Muscle layer of duodenum (tissue), 2 donors: ENCODE data around the gene LCLAT1.

Experiments
- H3K27ac ChIP-seq: one replicate; pipeline ENCODE4 v1.7.0; 2013; ENCODE audit warnings: mild to moderate bottlenecking, low read length
- H3K27me3 ChIP-seq: one replicate; pipeline ENCODE4 v1.7.0; 2013; ENCODE audit warnings: low read depth, mild to moderate bottlenecking, control low read depth, low read length
- H3K36me3 ChIP-seq, 2 donors: one replicate each; pipeline ENCODE4 v1.7.0; 2013; ENCODE audit warnings: low read length in 2 of 2, control low read depth in 1 of 2, mild to moderate bottlenecking in 1 of 2; ENCODE audit not compliant: insufficient read depth in 2 of 2, control insufficient read depth in 1 of 2
- H3K4me1 ChIP-seq, 2 donors: one replicate each; pipeline ENCODE4 v1.7.0; 2013; ENCODE audit warnings: low read length in 2 of 2, mild to moderate bottlenecking in 2 of 2, control low read depth in 1 of 2, moderate library complexity in 1 of 2; ENCODE audit not compliant: insufficient read depth in 2 of 2, control insufficient read depth in 1 of 2
- H3K4me3 ChIP-seq, 2 donors: one replicate each; pipeline ENCODE4 v1.7.0; 2013; ENCODE audit warnings: low read length in 2 of 2, low read depth in 1 of 2, mild to moderate bottlenecking in 1 of 2
- H3K9me3 ChIP-seq, 2 donors: one replicate each; pipeline ENCODE4 v1.7.0; 2013; ENCODE audit warnings: low read length in 2 of 2, control low read depth in 1 of 2, mild to moderate bottlenecking in 1 of 2; ENCODE audit not compliant: control insufficient read depth in 1 of 2
- donor health status: healthy.

The LCLAT1 gene

DNA sequence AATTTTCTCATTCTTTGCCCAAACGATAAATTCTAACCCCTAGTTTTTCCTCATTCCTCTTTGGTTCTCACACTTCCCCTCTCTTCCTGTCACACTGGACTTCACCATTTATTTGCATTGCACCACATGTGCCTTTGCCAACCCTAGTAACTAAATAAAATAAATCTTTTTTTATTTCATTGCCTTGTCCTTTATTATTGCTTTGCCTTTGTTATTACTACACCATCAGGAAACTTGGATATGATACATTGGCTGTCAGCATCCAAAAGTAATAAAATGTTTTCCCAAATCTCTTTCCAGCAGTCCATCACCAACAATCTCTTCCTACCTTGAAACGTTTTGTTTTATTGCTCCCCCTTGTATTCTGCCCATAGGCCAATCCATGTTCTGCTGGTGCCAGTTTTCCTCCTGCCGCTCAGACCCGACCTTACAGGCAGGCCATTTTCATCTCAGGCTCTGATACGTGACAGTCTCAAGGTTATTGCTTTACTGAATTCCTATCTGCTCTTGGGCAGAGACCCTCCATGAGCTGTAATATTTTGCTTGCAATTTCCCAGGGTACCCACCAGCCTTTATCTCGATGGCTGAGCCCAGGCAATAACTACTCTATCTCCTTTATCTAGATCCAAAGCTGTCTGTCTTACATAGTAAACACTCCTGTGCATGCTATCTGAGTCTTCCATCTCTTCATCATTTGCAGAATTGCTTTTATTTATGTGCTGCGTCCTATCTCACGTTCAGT lies 19.3 kb upstream of the LCLAT1 start:
- Histone ChIP-seq H3K4me3 (no peak overlapping the region), H3K36me3 (no peaks in the 10 kb centered on the region), H3K9me3 (no peaks in the 10 kb centered on the region), H3K27me3 (no peaks in the 10 kb centered on the region), H3K4me1 (no peaks in the 10 kb centered on the region), H3K27ac (no peak overlapping the region)

DNA sequence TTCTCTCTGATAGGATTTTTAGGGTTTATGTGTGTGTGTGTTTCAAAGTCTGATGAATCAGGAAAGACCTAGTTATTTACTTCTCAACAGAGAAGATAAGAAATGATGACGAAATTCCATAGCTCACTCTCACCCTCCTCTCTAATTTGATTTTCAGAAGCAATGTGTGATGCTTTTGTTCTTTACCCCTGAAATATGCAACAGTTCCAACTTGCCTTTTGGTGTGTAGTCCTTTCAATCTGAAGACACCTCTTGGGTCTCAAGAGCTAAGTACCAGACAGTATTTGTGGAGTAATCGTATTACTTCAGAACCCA lies 18.7 kb upstream of the LCLAT1 start:
- Histone ChIP-seq H3K4me3 (no peak overlapping the region), H3K27me3 (no peaks in the 10 kb centered on the region), H3K9me3 (no peaks in the 10 kb centered on the region), H3K4me1 (peaks cover 0 to 2% of the 10 kb centered on the region in 2 donors), H3K36me3 (no peaks in the 10 kb centered on the region), H3K27ac (no peak overlapping the region)

DNA sequence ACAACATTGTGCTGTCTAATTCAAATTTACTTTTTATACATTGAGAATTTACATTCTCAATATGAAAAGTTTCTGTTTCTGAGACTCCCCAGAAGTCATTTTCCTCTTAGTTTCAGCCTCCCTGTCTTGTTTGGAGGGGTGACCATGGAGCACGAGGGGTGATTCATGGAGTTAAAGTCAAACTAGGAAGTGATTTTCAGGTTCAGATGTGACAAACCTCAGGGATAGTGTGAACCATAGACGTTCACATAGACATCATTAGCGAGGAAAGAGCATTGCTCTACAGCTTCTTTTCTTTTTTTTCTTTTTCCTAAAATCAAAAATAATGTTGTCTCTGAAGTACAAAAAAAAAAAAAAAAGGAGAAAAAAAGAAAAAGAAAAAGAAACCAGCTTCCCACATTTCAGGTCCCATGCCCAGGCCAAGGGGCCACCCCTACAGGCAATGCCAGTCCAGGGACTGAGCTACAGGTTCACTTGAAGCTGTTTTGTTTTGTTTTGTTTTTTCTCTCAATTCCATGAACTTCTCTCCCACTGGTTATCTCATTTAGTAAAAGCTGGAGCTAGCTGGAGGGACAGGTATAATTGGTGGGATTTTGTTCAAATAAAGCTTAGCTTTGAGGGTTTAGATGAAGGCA lies 18.1 kb upstream of the LCLAT1 start:
- Histone ChIP-seq H3K4me3 (no peak overlapping the region), H3K9me3 (no peaks in the 10 kb centered on the region), H3K4me1 (peaks cover 0 to 8% of the 10 kb centered on the region in 2 donors), H3K36me3 (no peaks in the 10 kb centered on the region), H3K27me3 (no peaks in the 10 kb centered on the region), H3K27ac (no peak overlapping the region)

DNA sequence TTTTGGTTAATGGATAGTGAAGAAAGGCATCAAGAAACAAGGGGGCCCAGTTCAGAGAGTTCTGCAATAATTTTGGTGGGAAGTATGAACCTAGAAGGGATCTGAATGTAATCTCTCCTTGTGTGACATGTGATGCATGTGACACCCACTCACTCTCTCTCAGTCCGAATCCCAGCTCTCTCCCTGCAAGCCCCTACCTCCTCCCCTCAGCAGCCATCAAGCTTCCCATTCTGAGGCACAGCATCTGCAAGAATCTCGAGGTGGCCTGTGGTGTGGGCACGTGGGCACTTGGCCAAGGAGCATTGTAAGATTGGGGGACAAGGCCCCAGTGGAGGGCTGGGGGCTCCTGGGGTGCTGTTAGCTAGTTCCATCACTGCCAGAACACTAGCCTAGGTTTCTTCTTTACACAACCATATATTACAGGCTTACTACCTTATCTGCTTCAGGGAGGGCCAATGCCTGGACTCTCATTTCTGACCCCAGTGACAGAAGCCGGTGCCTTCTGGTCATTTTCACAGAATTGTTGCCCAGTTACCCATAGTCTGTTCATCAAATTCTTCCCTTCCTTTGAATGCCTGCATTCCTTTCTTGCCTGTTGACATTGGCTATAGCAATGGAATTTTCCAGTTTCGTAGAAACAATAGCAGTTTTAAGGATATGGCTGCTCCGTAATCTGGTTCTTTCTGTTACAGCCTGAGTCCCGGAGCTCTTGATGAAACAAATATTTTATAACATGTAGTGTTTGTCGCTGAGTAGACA lies 13.3 kb upstream of the LCLAT1 start:
- H3K27ac ChIP-seq = no peak overlapping the region

DNA sequence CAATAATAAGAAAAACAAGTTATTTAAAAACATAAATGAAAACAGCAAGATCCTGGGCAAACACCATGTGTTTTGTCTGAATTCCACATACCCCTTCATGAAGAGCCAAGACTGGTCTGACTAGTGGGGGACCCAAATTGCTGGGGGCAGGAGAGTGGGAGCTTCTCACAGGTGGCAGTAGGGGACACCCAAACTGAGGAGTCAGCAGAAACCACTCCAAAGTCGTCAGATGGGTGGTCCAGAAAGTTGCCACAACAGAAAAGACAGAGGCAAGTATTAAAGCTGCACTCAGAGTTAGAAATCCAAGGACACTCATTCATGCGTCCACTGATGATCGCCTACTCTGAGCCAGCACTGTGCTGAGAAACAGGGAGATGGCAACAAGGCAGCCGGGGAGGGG lies 12.3 kb upstream of the LCLAT1 start:
- Histone ChIP-seq H3K27ac (no peak overlapping the region), H3K36me3 (no peaks in the 10 kb centered on the region), H3K27me3 (no peaks in the 10 kb centered on the region), H3K4me3 (no peak overlapping the region), H3K9me3 (no peaks in the 10 kb centered on the region), H3K4me1 (peaks cover 0 to 8% of the 10 kb centered on the region in 2 donors)

More for the DNA sequence above, 13.3 kb upstream of the LCLAT1 start:
- H3K9me3 ChIP-seq = no peaks in the 10 kb centered on the region
- H3K4me3 ChIP-seq = no peak overlapping the region
- H3K4me1 ChIP-seq = peaks cover 0 to 8% of the 10 kb centered on the region in 2 donors
- no peaks in the 10 kb centered on the region for H3K36me3 ChIP-seq
- no peaks in the 10 kb centered on the region for H3K27me3 ChIP-seq

DNA sequence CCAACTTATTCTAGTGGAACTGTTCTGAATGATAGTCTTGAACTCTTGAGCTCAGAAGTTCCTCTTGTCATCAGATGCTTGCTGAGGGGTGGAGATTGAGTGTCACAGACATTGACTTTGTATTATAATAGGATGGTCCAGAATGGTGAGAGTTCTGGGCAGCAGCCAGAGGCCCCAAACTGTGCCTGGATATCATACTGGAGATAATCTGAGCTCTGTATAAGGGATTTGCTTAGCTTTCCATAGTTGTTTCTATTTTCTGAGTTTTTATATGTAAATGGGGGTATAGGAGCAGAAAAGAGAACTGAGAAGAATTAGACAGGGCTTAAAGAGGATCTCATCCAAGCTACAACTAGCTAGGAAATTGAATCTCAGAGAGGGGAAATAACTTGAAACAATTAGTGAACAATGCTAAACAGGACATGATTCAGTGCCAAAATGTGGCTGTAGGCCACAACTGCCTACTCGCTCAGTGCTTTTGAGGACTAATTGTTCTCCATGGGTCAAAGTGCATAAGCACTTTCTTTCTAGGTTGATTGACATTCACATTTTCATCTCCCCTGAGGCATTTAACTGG lies 10.1 kb upstream of the LCLAT1 start:
- Histone ChIP-seq H3K27ac (no peak overlapping the region), H3K4me1 (peaks cover 0 to 8% of the 10 kb centered on the region in 2 donors), H3K27me3 (no peaks in the 10 kb centered on the region), H3K4me3 (no peak overlapping the region), H3K9me3 (no peaks in the 10 kb centered on the region), H3K36me3 (no peaks in the 10 kb centered on the region)

DNA sequence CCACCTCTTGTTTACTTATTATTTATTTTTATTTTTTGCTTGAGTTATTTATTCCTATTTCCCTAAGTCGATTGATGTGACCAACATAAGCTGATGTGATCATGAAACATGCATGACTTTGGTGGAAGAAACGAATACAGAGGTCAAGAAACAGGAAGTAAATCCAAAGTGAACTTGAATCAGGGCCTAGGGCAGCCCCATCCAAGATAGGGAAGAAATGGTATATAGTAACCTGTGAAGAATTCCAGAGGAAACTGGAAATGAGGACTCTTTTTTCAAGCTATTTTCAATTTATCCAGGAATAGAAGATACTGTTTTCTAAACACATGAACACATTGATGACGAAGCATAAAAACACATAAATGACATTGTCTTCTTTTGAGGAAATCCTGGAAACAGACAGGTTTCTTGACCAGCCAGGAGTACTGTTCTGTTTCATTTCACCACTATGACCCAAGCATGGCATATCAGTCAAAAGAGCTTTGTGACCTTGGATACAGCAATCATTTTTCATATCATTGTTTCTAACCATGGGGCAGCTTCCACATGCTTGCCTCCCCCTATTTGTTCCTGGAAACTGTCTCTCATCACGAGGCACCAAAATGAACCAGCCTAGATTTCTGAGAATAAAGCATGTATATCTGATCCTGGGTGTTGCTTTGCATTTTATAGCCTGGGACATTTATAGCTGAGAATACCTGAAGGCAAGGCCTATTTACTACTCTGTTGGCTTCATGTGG lies 9.1 kb upstream of the LCLAT1 start:
- Histone ChIP-seq H3K27me3 (no peaks in the 10 kb centered on the region), H3K4me3 (no peak overlapping the region), H3K27ac (no peak overlapping the region), H3K36me3 (no peaks in the 10 kb centered on the region), H3K4me1 (peaks cover 0 to 8% of the 10 kb centered on the region in 2 donors), H3K9me3 (no peaks in the 10 kb centered on the region)

DNA sequence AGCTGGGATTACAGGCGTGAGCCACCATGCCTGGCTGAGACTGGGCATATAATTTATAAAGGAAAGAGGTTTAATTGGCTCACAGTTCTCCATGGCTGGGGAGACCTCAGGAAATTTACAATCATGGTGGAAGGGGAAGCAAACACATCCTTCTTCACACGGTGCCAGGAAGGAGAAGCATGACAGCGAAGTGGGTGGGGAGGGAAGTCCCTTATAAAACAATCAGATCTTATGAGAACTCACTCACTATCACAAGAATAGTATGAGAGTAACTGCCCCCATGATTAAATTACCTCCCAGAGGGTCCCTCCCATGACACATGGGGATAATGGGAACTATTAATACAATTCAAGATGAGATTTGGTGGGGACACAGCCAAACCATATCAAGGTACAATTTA lies 7.8 kb upstream of the LCLAT1 start:
- H3K27me3 ChIP-seq = no peaks in the 10 kb centered on the region
- H3K4me3 ChIP-seq = no peak overlapping the region
- H3K9me3 ChIP-seq = no peaks in the 10 kb centered on the region
- H3K27ac ChIP-seq = no peak overlapping the region
- H3K4me1 ChIP-seq = no peaks in the 10 kb centered on the region
- no peaks in the 10 kb centered on the region for H3K36me3 ChIP-seq

DNA sequence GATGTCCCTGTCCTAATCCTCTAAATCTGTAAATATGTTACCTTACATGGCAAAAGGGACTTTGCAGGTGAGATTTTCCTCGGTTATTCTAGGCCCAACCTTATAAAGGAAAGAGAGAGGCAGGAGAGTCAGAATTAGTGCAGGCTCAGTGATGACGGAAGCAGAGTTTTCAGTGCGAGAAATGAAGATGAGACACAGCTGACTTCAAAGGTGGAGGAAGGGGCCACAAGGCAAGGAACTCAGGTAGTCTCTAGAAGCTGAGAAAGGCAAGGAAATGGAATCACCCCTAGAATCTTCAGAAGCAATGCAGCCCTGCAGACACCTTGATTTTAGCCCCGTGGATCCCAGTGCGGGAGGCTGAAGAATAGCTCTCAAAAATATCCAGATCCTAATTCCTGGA lies 7.2 kb upstream of the LCLAT1 start:
- H3K27ac ChIP-seq = no peak overlapping the region
- no peaks in the 10 kb centered on the region for H3K36me3 ChIP-seq
- H3K4me1 ChIP-seq = no peaks in the 10 kb centered on the region
- H3K4me3 ChIP-seq = no peak overlapping the region
- no peaks in the 10 kb centered on the region for H3K27me3 ChIP-seq
- H3K9me3 ChIP-seq = no peaks in the 10 kb centered on the region

DNA sequence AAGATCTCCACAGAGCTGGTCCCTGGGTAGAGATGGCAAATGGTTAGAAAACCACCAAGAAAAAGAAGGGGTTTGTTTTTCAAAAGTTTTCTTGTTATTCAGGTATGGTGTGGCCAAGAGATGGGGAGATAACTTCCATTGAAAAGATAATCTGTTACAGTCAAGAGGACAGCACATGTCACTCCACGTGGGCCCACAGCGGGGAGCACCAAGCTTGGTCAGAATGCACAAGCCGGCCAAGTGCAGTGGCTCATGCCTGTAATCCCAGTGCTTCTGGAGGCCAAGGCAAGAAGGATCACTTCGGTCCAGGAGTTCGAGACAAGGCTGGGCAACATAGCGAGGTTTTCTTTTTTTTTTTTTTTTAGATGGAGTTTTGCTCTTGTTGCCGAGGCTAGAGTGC lies 6.0 kb upstream of the LCLAT1 start:
- Histone ChIP-seq H3K4me3 (no peak overlapping the region), H3K4me1 (peaks cover 0 to under 1% of the 10 kb centered on the region in 2 donors), H3K36me3 (no peaks in the 10 kb centered on the region), H3K27me3 (no peaks in the 10 kb centered on the region), H3K9me3 (no peaks in the 10 kb centered on the region), H3K27ac (no peak overlapping the region)

DNA sequence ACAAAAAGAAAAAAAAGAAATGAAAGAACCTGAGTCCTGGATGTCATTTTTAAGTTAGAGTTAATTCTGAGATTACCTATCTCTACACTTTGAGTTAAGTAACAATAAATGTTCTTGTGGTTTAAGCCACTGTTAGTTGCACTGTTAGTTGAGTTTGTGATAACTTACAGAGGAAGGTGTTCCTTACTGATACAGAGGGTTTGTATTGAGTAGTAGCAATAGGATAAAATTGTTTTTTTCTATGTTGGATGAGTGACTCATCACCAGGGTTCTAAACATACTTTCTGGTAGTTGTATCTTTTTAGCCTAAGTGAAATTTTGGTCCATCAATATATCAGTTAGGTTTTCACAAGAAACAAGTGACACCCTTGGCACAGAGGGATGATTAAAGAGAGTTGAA lies 4.0 kb upstream of the LCLAT1 start:
- no peaks in the 10 kb centered on the region for H3K9me3 ChIP-seq
- peaks cover 10 to 12% of the 10 kb centered on the region in 2 donors for H3K4me1 ChIP-seq
- no peak overlapping the region for H3K27ac ChIP-seq
- no peak overlapping the region for H3K4me3 ChIP-seq
- no peaks in the 10 kb centered on the region for H3K27me3 ChIP-seq
- H3K36me3 ChIP-seq = no peaks in the 10 kb centered on the region
